H9 (cell line): ENCODE results near the gene MOV10L1. TPM values are rescaled to one million over a fixed set of nuclear protein-coding genes. Genes with fewer than 3 reads are reported as not detected.

Source experiments
- DNase-seq: peaks from one replicate; pipeline ENCODE4 v3.0.0-alpha.2; 2017
- H2AFZ ChIP-seq: one replicate; pipeline ENCODE4 v1.6.1; 2013; ENCODE audit warnings: mild to moderate bottlenecking, low read length, control low read depth, moderate library complexity
- H2AK5ac ChIP-seq: 2 replicates; pipeline ENCODE4 v1.6.1; 2013; ENCODE audit warnings: low read length, control low read depth, mixed read lengths; ENCODE audit not compliant: insufficient read length
- H2BK120ac ChIP-seq: one replicate; pipeline ENCODE4 v1.6.1; 2013; ENCODE audit warnings: low read depth, mild to moderate bottlenecking, low read length, control low read depth, inconsistent platforms; ENCODE audit not compliant: poor library complexity, severe bottlenecking
- H2BK12ac ChIP-seq: 2 replicates; pipeline ENCODE4 v1.6.1; 2013; ENCODE audit warnings: low read length, control low read depth, mixed read lengths, low read depth; ENCODE audit not compliant: insufficient read length
- H2BK15ac ChIP-seq: 2 replicates; pipeline ENCODE4 v1.6.1; 2013; ENCODE audit warnings: low read depth, low read length, control low read depth
- H2BK20ac ChIP-seq: one replicate; pipeline ENCODE4 v1.6.1; 2013; ENCODE audit warnings: low read depth, mild to moderate bottlenecking, low read length, control low read depth, inconsistent platforms; ENCODE audit not compliant: poor library complexity, severe bottlenecking
- H2BK5ac ChIP-seq: 2 replicates; pipeline ENCODE4 v1.6.1; 2013; ENCODE audit warnings: low read length, control low read depth, mixed read lengths; ENCODE audit not compliant: insufficient read length
- H3K14ac ChIP-seq: 2 replicates; pipeline ENCODE4 v1.6.1; 2013; ENCODE audit warnings: low read length, control low read depth; ENCODE audit not compliant: insufficient read depth
- H3K18ac ChIP-seq: 2 replicates; pipeline ENCODE4 v1.6.1; 2013; ENCODE audit warnings: low read depth, mild to moderate bottlenecking, mixed read lengths, low read length, control low read depth; ENCODE audit not compliant: insufficient read length
- H3K23ac ChIP-seq: 2 replicates; pipeline ENCODE4 v1.6.1; 2013; ENCODE audit warnings: low read length, control low read depth, mixed read lengths, low read depth; ENCODE audit not compliant: insufficient read length
- H3K23me2 ChIP-seq: 2 replicates; pipeline ENCODE4 v1.6.1; 2013; ENCODE audit warnings: low read depth, mild to moderate bottlenecking, mixed read lengths, low read length, control low read depth; ENCODE audit not compliant: insufficient read length, poor library complexity, severe bottlenecking
- H3K27ac ChIP-seq: 2 replicates; pipeline ENCODE4 v1.5.1; 2013; ENCODE audit warnings: low read length, control low read depth, mixed read lengths, low read depth; ENCODE audit not compliant: insufficient read length
- H3K27me3 ChIP-seq: 2 replicates; pipeline ENCODE4 v1.6.1; 2013; ENCODE audit warnings: low read length, control low read depth, inconsistent platforms; ENCODE audit not compliant: insufficient read depth
- H3K4ac ChIP-seq: 2 replicates; pipeline ENCODE4 v1.6.1; 2013; ENCODE audit warnings: low read depth, mild to moderate bottlenecking, control low read depth, inconsistent platforms, low read length, moderate library complexity
- H3K4me1 ChIP-seq: 2 replicates; pipeline ENCODE4 v1.6.1; 2013; ENCODE audit warnings: low read length, control low read depth, inconsistent platforms; ENCODE audit not compliant: insufficient read depth
- H3K4me2 ChIP-seq: 2 replicates; pipeline ENCODE4 v1.6.1; 2013; ENCODE audit warnings: low read length, control low read depth, mixed read lengths; ENCODE audit not compliant: insufficient read length, insufficient read depth
- H3K56ac ChIP-seq: 2 replicates; pipeline ENCODE4 v1.6.1; 2013; ENCODE audit warnings: low read depth, mild to moderate bottlenecking, mixed read lengths, low read length, control low read depth; ENCODE audit not compliant: insufficient read length
- H3K79me1 ChIP-seq: 2 replicates; pipeline ENCODE4 v1.6.1; 2013; ENCODE audit warnings: low read depth, mild to moderate bottlenecking, moderate library complexity, low read length, control low read depth, inconsistent platforms; ENCODE audit not compliant: insufficient read depth, poor library complexity, severe bottlenecking
- H3K79me2 ChIP-seq: 2 replicates; pipeline ENCODE4 v1.6.1; 2013; ENCODE audit warnings: low read length, control low read depth, inconsistent platforms; ENCODE audit not compliant: insufficient read depth
- H3K9ac ChIP-seq: 2 replicates; pipeline ENCODE4 v1.6.1; 2013; ENCODE audit warnings: low read length, control low read depth, mixed read lengths; ENCODE audit not compliant: insufficient read length; ENCODE audit errors: extremely low read depth
- H3K9me3 ChIP-seq: one replicate; pipeline ENCODE4 v1.6.1; 2013; ENCODE audit warnings: low read depth, low read length, inconsistent platforms; ENCODE audit not compliant: control insufficient read depth
- H3T11ph ChIP-seq: one replicate; pipeline ENCODE4 v1.6.1; 2013; ENCODE audit warnings: mild to moderate bottlenecking, low read length, control low read depth, inconsistent platforms
- H4K20me1 ChIP-seq: one replicate; pipeline ENCODE4 v1.6.1; 2013; ENCODE audit not compliant: control insufficient read depth, insufficient read length, insufficient read depth
- H4K5ac ChIP-seq: 2 replicates; pipeline ENCODE4 v1.6.1; 2013; ENCODE audit warnings: low read depth, mild to moderate bottlenecking, mixed read lengths, low read length, control low read depth; ENCODE audit not compliant: insufficient read length
- H4K8ac ChIP-seq: replicated peaks from 2 replicates; pipeline ENCODE4 v1.6.1; 2013; ENCODE audit warnings: low read length, control low read depth, mixed read lengths, low read depth; ENCODE audit not compliant: insufficient read length
- H4K91ac ChIP-seq: 2 replicates; pipeline ENCODE4 v1.6.1; 2013; ENCODE audit warnings: low read depth, mild to moderate bottlenecking, moderate library complexity, mixed read lengths, low read length, control low read depth; ENCODE audit not compliant: insufficient read length
- H3K27ac Mint-ChIP-seq, 3 experiments: 2 replicates in 2 of 3; 3 replicates in 1 of 3; pipeline ENCODE4 v1.8.0; 2020 to 2021; ENCODE audit warnings: mixed read lengths in 3 of 3, mild to moderate bottlenecking in 1 of 3, moderate library complexity in 1 of 3
- H3K27me3 Mint-ChIP-seq: 2 replicates; pipeline ENCODE4 v1.8.0; 2021; ENCODE audit warnings: low read depth, mild to moderate bottlenecking, moderate library complexity, mixed read lengths
- H3K36me3 Mint-ChIP-seq, 3 experiments: 2 replicates in 2 of 3; 3 replicates in 1 of 3; pipeline ENCODE4 v1.8.0; 2020 to 2021; ENCODE audit warnings: low read depth in 3 of 3, mixed read lengths in 3 of 3; ENCODE audit not compliant: insufficient read depth in 1 of 3
- H3K4me1 Mint-ChIP-seq, 2 experiments: 2 replicates each; pipeline ENCODE4 v1.8.0; 2020; ENCODE audit warnings: mixed read lengths in 2 of 2
- H3K4me3 Mint-ChIP-seq, 2 experiments: 2 replicates in 1 of 2; 3 replicates in 1 of 2; pipeline ENCODE4 v1.8.0; 2020 to 2021; ENCODE audit warnings: mild to moderate bottlenecking in 2 of 2, mixed read lengths in 2 of 2, moderate library complexity in 1 of 2
- H3K9me3 Mint-ChIP-seq, 2 experiments: 2 replicates in 1 of 2; 3 replicates in 1 of 2; pipeline ENCODE4 v1.8.0; 2020; ENCODE audit warnings: mild to moderate bottlenecking in 2 of 2, mixed read lengths in 2 of 2, moderate library complexity in 1 of 2
- CTCF ChIP-seq: fragments of 200-600 bp; sonication (generic); conservative IDR thresholded peaks from 3 replicates; pipeline ENCODE4 v1.8.0; 2021; ENCODE audit warnings: antibody characterized with exemption, mild to moderate bottlenecking
- WGBS: extraction: QIAGEN DNeasy Blood & Tissue Kit; methylation state at CpG from one replicate; pipeline ENCODE4 v1.1.7; 2013; ENCODE audit warnings: missing lambda C conversion rate, low lambda C conversion rate, mixed read lengths; ENCODE audit not compliant: insufficient read length; ENCODE audit errors: extremely low coverage; 5-methylcytosine and 5-hydroxymethylcytosine counted together
- total RNA-seq: library from RNA; stranded (reverse); gene quantifications from 2 replicates; pipeline ENCODE4 v1.2.1, GENCODE V29; 2021

MOV10L1 gene
- total RNA-seq, 1 experiment from 2014 or later = not detected

- Histone ChIP-seq H2BK15ac (no peak overlapping the region), H3K18ac (no peak overlapping the region), H4K91ac (no peak overlapping the region), H2AFZ (no peak overlapping the region), H3K23me2 (peaks cover 10% of the 10 kb centered on the region), H3T11ph (no peak overlapping the region), H3K79me1 (no peaks in the 10 kb centered on the region), H4K20me1 (no peaks in the 10 kb centered on the region), H4K8ac (no peak overlapping the region), H3K4me1 (no peaks in the 10 kb centered on the region; the same call in 1 of the 2 replicates), H3K9me3 (no peaks in the 10 kb centered on the region), H3K27me3 (no peaks in the 10 kb centered on the region; the same call in 1 of the 2 replicates), H3K4me2 (no peak overlapping the region), H4K5ac (no peak overlapping the region), H3K79me2 (no peaks in the 10 kb centered on the region), H3K56ac (no peak overlapping the region), H3K23ac (no peak overlapping the region), H2BK12ac (no peak overlapping the region), H3K9ac (no peak overlapping the region), H3K27ac (no peak overlapping the region), H2AK5ac (no peak overlapping the region), H2BK120ac (no peak overlapping the region), H2BK5ac (no peak overlapping the region), H3K14ac (no peak overlapping the region), H3K4ac (no peak overlapping the region), H2BK20ac (no peak overlapping the region)
- no CpG with 5 or more reads among the region's 28 CpGs for WGBS
- no peak overlapping the region for H3K27ac Mint-ChIP-seq
- peaks cover 9 to 12% of the 10 kb centered on the region in 2 experiments for H3K4me1 Mint-ChIP-seq
- DNase-seq = peak; percentile 39
- peaks cover 33% of the 10 kb centered on the region for H3K27me3 Mint-ChIP-seq
- no peak overlapping the region for H3K4me3 Mint-ChIP-seq
- H3K9me3 Mint-ChIP-seq = no peaks in the 10 kb centered on the region
- no peaks in the 10 kb centered on the region for H3K36me3 Mint-ChIP-seq
- peak; percentile 22; the same call in 1 of the 3 replicates for TF ChIP-seq CTCF
These were observed 29.2 kb upstream of the MOV10L1 start for GRCh38 chr22:50060441-50061140.
